ENCODE measurements around the gene HSPA4. TPM values are rescaled to one million over a fixed set of nuclear protein-coding genes. Genes with fewer than 3 reads are reported as not detected.
A peak's percentile ranks its signal among the peaks of the same experiment; 100 is the strongest.

The HSPA4 gene
- total and polyA plus RNA-seq, 7 donors = 41.2 to 154 (median 108) TPM

DNA sequence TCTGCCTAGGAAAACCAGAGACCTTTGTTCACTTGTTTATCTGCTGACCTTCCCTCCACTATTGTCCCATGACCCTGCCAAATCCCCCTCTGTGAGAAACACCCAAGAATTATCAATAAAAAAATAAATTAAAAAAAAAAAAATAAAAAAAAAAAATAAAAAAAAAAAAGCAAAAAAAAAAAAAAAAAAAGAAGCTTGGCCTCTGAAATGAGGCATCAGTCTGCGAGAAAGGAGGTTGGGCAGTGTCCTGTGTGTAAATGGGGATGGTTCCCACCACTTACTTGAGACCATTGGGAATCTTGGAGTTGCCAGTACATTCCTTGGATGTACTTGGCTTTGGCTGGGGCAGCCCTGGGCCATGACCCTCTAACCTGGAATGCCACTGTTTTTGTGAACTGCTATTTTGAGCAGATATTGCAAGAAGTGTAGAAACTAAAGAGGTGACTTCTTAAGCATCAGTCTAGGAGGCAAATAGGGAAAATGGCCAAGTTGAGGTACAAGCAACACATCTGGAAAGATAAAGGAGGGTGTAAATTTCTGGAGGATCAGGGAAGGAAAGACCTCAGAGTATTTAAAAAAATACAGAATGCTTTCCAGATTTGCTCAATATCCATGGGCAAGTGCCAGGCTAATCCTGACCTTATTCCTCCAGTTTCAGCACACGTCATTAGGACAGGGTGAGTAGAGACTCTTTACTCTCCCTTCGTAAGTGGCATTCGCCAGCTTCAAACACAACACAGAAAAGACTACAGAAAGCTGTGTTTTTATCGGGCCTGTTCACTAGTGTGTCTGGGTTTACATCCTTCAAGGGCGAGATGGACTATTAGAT is 58.1 kb downstream of the HSPA4 start:
- 62 to 84% (median 75%) methylated on average over 6 of the region's 6 CpGs for WGBS, 3 donors
- intact Hi-C loops (cut with DNase I) = loop anchor here (2.0 to 10.0 kb wide), 7 partner anchors 139 to 832 kb away; partner anchors contain the start of gene FSTL4 (in 1 of the 2)
- DNase-seq = peak in 1 of 2 donors; percentile 66

DNA sequence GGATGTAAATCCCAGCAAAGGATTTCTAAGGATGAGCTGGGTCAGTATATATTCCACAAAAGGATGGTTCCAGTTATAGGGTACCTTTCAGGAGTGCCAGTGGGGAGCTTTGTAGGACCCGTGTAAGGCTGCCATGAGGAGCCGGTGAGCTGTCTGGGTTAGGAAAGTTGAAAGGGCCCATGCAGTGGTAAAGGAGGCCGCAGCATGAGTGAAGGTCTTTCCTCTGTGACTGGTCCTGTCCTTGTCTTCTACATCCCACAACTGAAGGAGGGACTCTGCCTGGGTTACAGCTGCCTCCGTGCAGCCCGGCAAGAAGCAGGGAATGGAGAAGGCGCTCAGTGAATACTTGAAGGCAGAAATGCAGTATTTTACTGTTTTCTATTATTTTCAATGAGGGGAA is 58.9 kb downstream of the HSPA4 start:
- Histone ChIP-seq H3K9me3 (no peaks in the 10 kb centered on the region), H3K27me3 (ENCODE audit: insufficient read depth in 3 of 3, low read length in 2 of 3) (no peaks in the 10 kb centered on the region), H3K27ac (no peak overlapping the region), H3K4me3 (no peak overlapping the region), H3K4me1 (peaks cover 16% of the 10 kb centered on the region), H3K36me3 (ENCODE audit: insufficient read depth in 1 of 2, low read depth in 1 of 2) (peaks cover 0 to 1% of the 10 kb centered on the region in 2 donors)
- no peak for DNase-seq
- TF ChIP-seq, protein P1, sequence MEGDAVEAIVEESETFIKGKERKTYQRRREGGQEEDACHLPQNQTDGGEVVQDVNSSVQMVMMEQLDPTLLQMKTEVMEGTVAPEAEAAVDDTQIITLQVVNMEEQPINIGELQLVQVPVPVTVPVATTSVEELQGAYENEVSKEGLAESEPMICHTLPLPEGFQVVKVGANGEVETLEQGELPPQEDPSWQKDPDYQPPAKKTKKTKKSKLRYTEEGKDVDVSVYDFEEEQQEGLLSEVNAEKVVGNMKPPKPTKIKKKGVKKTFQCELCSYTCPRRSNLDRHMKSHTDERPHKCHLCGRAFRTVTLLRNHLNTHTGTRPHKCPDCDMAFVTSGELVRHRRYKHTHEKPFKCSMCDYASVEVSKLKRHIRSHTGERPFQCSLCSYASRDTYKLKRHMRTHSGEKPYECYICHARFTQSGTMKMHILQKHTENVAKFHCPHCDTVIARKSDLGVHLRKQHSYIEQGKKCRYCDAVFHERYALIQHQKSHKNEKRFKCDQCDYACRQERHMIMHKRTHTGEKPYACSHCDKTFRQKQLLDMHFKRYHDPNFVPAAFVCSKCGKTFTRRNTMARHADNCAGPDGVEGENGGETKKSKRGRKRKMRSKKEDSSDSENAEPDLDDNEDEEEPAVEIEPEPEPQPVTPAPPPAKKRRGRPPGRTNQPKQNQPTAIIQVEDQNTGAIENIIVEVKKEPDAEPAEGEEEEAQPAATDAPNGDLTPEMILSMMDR (IDR thresholded peaks at IDR 0.05) = no peak
- no peak for ATAC-seq
- intact Hi-C loops (cut with DNase I) = loop anchor here (1.0 to 10.0 kb wide), 8 partner anchors 138 to 832 kb away; partner anchors contain the start of gene FSTL4 (in 1 of the 2)
- 76 to 78% (median 77%) methylated on average over 6 of the region's 6 CpGs for WGBS, 3 donors

More for the DNA sequence above, 58.1 kb downstream of the HSPA4 start:
- TF ChIP-seq, protein P1 (IDR thresholded peaks at IDR 0.05) = no peak
- H3K4me3 ChIP-seq = no peak overlapping the region
- ATAC-seq = peak in 2 of 4 donors; percentile 33 to 68
- H3K36me3 ChIP-seq (ENCODE audit: insufficient read depth in 1 of 2, low read depth in 1 of 2) = peaks cover 1 to 10% of the 10 kb centered on the region in 2 donors
- H3K27ac ChIP-seq = no peak overlapping the region
- H3K9me3 ChIP-seq = no peaks in the 10 kb centered on the region
- no peaks in the 10 kb centered on the region for H3K27me3 ChIP-seq (ENCODE audit: insufficient read depth in 3 of 3, low read length in 2 of 3)
- peaks cover 16% of the 10 kb centered on the region for H3K4me1 ChIP-seq

DNA sequence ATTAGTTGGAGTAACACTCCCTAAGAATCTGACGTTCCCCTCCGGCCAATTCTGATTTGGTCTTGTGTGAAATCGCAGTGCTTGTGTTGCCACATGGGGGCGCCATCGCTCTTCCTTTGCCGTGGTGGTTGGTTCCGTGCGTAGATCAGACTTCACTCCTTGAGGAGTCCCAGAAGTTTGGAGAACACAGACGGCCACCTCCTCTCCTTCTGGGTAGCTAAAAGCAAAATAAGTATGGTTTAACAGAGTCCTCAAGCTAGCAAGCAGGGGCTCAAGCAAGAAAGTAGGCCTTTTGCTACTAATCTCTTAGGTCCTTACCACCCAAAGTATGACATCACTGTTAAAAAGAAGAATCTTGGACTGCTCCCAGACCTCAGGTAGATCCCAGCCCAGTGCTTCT is 59.5 kb downstream of the HSPA4 start:
- intact Hi-C loops (cut with DNase I) = loop anchor here (1.0 to 10.0 kb wide), 8 partner anchors 138 to 831 kb away; partner anchors contain the start of gene FSTL4 (in 1 of the 2)
- 1 to 5% (median 1%) methylated on average over 9 of the region's 9 CpGs for WGBS, 3 donors
- peaks cover 20% of the 10 kb centered on the region for H3K4me1 ChIP-seq
- no peaks in the 10 kb centered on the region for H3K9me3 ChIP-seq
- H3K27ac ChIP-seq = no peak overlapping the region
- no peaks in the 10 kb centered on the region for H3K36me3 ChIP-seq (ENCODE audit: insufficient read depth in 1 of 2, low read depth in 1 of 2)
- TF ChIP-seq, protein P1 (IDR thresholded peaks at IDR 0.05) = peak; percentile 91
- no peak overlapping the region for H3K4me3 ChIP-seq
- H3K27me3 ChIP-seq (ENCODE audit: insufficient read depth in 3 of 3, low read length in 2 of 3) = no peaks in the 10 kb centered on the region
- DNase-seq (peak; percentile 85 to 93), ATAC-seq (peak; percentile 80 to 88 (median 82))

DNA sequence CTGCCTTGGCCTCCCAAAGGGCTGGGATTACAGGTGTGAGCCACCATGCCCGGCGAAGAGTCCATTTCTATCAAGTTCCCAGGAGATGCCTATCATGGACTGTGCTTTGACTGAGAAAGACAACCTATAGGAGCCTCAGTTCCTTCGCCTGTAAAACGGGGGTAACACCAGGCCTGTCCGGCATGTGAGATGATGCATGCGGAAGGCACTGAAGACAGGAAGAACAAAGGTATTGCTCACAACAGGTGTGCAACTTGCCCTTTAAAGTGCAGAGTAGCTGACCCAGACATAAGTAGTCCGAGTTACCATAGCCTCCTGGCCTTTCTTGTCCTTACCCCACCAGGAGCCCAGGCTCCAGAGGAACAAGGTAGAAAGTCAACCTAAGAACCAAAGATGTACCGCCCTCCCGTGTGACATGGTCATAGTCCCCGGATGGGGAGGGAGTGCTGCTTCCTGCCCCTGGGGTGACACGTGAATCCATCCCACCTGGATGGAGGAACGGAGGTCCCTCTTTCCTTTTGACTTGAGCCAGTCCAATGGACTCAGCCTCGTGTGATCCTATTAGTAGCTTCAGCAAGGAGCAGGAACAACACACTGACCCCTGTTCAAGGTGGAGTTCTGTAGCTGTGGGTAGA is 60.3 kb downstream of the HSPA4 start:
- Histone ChIP-seq H3K4me1 (peaks cover 28% of the 10 kb centered on the region), H3K9me3 (no peaks in the 10 kb centered on the region), H3K36me3 (ENCODE audit: insufficient read depth in 1 of 2, low read depth in 1 of 2) (no peaks in the 10 kb centered on the region), H3K4me3 (no peak overlapping the region), H3K27ac (no peak overlapping the region), H3K27me3 (ENCODE audit: insufficient read depth in 3 of 3, low read length in 2 of 3) (no peaks in the 10 kb centered on the region)
- TF ChIP-seq, protein P1 (IDR thresholded peaks at IDR 0.05) = no peak
- no peak for DNase-seq
- intact Hi-C loops (cut with DNase I) = loop anchor here (5.0 to 10.0 kb wide), 4 partner anchors 143 to 830 kb away; partner anchors contain the start of gene FSTL4 (in 1 of the 2)
- 90 to 93% (median 92%) methylated on average over 13 of the region's 13 CpGs for WGBS, 3 donors
- no peak for ATAC-seq

Data from psoas muscle (tissue), 8 donors.